GM10847 (cell line): ENCODE results near the gene CES5A.

Source experiments
- POLR2A ChIP-seq: IDR thresholded peaks from 2 replicates; pipeline ENCODE4 v1.6.1; 2011; ENCODE audit not compliant: insufficient read length; ENCODE audit errors: extremely low read depth

The CES5A gene

DNA sequence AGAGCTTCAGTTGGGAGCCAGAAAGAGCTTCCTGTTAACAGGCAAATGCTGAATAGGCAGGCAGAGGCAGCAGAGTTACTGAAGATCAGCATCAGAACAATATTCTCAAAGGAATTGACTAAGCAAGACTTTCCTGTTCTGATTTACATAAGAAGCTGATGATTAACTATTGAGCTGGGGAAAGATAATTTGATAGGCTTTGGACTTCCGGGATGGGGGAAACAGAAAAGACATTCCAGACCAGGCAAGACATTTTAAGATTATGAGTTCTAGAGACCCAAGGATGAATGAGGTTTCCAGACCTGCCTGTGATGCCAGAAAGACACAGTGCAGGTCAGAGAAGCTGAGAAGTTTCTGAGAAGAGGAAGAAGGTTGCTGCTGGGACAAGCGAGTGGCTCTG, at the start of gene CES5A:
Gene CES5A, minus strand, starts transcription at position 101 of the 400 bp plus-strand sequence. CDS start 152 bp downstream, outside the sequence.
- no peak for TF ChIP-seq POLR2A

DNA sequence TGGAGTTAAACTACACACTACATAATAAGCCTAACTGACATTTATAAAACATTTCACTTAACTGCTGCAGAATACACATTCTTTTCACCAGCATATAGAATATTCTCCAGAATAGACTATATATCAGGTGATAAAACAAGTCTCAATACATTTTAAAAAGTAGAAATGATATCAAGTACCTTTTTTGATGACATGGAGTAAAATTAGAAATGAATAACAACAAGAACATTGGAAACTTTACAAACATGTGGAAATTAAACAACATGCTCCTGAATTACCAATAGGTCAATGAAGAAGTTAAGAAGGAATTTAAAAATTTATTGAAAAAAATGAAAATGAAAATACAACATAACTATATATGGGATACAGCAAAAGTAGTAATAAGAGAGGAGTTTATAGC, 47.5 kb upstream of the CES5A start:
- no peak for TF ChIP-seq POLR2A

DNA sequence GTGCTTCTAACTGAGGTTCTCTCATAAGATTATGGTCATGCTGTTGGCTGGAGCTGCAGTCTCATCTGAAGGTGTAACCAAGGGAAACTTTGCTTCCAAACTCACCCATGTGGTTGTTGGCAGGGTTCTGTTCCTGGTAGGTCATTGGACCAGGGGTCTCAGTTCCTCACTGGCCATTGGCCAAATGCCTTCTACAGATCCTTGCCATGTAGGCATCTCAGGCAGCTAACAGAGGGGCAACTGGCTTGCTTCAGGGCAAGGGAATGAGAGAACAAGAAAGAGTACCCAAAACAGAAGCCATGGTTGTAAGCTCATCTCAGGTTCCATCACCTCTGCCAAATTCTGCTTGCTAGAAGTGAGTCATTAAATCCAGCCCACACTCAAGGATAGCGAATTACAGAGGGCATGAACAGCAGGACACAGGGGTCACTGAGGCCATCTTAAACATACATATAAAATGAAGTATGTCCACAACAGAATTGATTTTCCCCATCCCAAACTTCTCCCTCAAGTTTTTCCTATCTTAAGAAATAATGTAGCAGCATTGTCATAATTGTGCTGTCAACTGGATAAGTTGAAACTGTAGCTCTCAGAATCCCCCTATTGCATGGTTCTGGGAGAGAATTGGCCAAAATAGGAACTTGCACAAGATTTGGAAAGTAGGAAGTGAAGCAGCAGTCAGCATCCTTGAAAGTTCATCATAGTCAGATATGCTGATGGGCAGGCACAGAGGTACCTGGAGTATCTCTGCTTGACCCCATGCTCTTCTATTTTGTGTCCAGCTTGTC, 42.4 kb upstream of the CES5A start:
- TF ChIP-seq POLR2A, result no peak

DNA sequence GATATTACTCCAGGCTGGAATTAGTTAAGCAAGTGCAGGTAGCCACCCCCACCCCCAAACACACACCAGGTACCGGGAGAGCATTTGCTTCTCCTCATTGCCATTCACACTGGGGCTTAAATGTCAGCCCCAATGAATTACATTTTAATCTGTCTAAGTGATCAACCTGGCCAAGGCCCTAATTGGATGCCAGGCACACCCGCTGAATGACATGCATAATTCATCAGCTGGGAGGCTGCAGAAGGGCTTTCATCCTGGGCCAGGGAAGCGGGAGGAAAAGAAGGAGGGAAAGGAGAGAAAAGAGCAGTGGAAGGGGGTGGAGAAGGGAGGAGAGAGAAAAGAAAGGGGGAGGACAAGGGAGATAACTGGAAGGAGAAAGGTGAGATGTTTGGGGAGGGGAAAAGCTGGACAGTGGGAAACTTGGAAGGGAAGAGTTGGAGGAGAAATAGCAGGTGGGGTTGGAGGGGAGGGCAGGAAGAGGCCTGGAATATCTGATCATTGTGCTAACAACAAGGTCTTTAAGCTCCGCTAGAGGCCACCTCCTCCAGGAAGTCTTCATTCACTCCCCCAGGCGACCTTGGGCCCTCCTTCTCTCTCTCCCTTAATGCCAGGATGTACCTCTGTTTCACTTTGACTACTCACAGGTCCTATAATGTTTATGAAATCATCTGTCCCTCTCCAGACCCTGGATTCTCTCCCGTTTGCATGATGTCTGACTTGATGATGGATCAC, 40.1 kb upstream of the CES5A start:
- TF ChIP-seq POLR2A, result no peak

- no peak for TF ChIP-seq POLR2A
These were observed 39.2 kb upstream of the CES5A start for GRCh38 chr16:55914383-55914782.

GRCh38 chr16:55913716-55914115, 38.5 kb upstream of the CES5A start:
- no peak for TF ChIP-seq POLR2A

- no peak for TF ChIP-seq POLR2A
These were observed 36.8 kb upstream of the CES5A start for GRCh38 chr16:55912022-55912421.

DNA sequence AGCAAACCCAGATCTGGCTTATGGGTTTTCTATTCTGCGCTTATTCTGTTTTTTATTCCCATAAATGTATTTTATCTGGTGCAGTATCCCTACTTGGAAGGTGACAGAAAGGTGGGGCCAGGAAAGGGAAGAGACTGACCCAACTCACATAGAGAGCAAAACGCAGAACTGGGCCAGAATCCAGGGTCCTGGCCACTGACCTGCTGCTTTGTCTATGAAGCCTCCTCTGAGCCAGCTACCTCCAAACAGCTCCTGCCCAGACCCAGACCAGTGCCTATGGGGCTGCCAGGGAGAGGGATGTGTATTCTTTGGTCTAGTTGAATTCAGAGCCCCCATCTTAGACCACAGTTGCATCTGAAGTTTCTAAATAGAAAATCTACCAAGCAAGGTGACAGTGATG, 36.4 kb upstream of the CES5A start:
- TF ChIP-seq POLR2A, result no peak

DNA sequence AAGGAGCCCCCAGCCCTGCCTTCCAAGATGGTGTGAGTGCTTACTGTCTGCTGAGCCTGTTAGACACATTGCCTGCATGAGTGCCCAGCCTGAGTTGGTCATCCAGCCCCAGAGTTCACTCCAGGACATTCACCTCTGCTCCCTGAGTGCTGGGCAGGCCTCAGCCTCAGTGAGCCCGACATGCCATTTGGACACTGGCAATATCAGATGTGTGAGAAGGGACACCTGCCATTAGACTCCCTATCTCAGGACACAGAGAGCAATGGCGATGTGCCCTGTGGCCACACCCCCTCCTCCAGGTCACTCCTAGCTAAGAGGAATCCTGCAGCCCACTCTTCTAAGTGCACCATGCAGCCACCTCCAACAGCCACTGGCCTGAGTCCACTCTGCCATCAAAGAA, 34.7 kb upstream of the CES5A start:
- TF ChIP-seq POLR2A, result no peak

- TF ChIP-seq POLR2A, result no peak
These were observed 33.5 kb upstream of the CES5A start for GRCh38 chr16:55908641-55909040.

DNA sequence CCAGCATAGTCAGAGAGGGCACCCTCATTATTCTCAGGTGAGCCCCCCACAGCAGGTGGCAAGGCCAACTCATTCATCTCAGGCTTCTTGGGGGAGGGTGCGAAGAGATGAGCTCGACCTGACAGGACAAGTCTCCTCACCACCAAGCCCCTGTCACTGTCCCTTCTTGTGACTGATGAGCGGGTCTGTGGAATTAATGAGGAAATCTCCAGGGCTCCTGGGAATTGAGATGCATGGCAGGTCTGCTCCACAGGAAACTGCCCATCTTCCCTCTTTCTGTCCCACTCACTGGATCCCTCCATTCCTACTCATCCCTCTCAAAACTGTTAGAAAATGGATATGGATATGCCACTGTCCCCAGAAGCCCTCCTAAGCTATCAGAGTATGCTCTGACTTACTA, 32.5 kb upstream of the CES5A start:
- no peak for TF ChIP-seq POLR2A

DNA sequence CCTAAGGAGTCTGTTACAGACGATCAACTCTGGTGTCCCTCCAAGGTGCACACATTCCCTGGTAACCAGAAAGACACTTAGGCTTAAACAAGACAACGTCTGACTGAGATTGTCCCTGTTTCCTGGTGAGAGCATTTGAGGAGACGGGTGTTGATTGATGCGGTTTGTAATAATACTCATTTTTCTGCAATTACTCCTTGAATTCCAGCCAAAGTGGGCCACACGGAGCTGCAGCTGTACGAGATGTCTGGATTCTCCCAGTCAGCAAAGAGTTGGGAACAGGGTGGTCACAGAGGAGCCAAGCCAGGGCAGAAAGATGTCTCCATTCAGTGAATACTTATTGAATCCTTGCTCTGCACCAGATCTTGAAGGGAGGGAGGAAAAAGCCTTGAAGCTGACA, 30.9 kb upstream of the CES5A start:
- TF ChIP-seq POLR2A, result no peak

GRCh38 chr16:55905651-55906050, 30.5 kb upstream of the CES5A start:
- TF ChIP-seq POLR2A, result no peak

DNA sequence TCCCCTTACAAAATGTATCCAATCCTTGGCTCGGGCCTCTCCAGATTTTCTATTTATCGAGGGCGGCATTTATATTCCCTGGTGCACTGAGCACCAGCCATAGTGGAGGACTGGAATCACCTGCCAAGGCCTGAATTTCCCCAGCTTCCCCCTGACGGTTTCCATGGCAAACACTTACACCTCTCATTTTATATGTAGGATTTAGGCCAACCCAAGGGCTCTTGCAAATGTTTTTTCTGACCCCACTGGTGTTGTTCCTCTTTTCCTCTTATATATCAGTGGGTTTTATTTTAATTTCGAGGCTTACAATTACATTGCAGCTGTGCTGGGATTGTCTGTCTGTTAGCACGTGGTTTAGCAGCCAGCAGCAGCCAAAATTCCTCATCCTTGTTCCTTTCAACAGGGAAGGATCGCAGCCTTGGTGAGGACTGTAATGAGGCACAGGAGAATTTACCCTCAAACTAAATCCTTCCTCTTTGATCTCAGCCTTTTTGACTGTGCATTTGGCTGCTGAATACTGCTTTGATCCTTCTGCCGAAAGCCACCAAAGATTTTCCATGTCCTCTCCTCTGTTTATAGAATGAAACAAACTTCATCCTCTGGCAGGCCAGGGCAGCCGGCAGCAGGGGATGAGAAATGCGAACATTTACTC, 26.5 kb upstream of the CES5A start:
- TF ChIP-seq POLR2A, result no peak

- TF ChIP-seq POLR2A, result no peak
These were observed 25.6 kb upstream of the CES5A start for GRCh38 chr16:55900616-55901393.

DNA sequence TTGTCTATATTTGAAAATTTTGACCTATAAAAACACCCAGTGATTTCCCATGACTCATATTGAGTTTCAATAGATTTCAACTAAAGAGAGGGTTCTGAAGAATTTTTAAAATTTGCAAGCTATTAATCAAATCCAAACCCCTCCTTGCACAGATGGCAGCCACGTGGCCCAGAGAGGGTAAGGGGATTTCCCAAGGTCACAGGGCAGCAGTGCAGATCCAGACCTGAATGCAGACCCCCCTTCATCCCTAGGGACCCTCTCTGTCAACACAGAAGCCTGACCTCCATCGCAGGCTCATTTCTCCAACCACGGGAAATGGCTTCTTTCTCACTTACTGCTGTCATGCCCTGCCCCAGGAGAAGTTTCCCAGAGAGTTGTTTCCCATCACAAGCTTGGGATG, 24.7 kb upstream of the CES5A start:
- TF ChIP-seq POLR2A, result no peak

- no peak for TF ChIP-seq POLR2A
These were observed 23.4 kb upstream of the CES5A start for GRCh38 chr16:55898592-55898991.
